ENCODE data around the gene OSGIN1.

DNA sequence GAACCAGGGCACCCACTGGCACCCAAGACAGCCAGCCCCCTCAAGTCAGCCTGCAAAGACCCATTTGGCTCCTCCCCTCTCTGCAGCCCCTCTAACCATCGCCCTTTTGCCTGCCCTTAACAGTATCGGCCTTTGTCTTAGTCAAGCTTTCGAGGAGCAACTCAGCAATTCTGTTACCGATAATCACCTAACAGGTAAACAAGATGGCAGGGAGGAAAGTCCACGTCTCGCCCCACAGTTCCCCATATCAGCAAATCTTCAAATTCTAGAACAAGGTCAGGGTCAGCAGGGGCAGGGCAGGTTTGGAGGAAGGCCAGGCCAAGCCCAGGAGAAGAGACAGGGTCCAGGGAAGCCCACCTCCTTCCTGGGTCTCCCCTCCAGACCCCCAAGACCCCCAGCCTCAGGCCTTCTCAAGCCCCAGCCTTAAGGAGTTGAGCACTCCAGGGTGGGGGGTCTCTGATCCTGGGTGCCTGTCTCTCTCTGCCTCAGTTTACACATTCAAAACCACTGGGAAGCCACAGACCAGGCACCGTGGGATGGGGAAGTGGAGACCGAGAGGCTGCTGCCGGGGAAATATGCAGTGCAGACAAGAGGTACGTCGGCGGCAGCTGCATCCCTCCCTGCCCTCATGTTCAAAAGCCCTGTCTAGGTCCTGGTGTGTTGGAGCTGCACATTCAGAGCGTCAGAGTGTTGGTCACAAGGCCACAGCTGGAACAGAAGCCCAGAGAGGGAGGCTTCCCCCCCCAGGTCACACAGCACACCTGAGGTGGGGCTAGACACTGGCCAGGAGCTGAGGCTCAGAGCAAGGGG lies 3.9 kb upstream of the OSGIN1 start:
- TF ChIP-seq, protein P1, sequence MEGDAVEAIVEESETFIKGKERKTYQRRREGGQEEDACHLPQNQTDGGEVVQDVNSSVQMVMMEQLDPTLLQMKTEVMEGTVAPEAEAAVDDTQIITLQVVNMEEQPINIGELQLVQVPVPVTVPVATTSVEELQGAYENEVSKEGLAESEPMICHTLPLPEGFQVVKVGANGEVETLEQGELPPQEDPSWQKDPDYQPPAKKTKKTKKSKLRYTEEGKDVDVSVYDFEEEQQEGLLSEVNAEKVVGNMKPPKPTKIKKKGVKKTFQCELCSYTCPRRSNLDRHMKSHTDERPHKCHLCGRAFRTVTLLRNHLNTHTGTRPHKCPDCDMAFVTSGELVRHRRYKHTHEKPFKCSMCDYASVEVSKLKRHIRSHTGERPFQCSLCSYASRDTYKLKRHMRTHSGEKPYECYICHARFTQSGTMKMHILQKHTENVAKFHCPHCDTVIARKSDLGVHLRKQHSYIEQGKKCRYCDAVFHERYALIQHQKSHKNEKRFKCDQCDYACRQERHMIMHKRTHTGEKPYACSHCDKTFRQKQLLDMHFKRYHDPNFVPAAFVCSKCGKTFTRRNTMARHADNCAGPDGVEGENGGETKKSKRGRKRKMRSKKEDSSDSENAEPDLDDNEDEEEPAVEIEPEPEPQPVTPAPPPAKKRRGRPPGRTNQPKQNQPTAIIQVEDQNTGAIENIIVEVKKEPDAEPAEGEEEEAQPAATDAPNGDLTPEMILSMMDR (IDR thresholded peaks at IDR 0.05; ENCODE audit: low read depth, low read length) = no peak
- no peak for TF ChIP-seq EZH2phosphoT487 (IDR thresholded peaks at IDR 0.05; ENCODE audit: low read depth)
